NCI-H2029 (cell line): ENCODE data around the gene SESN2.
A peak's percentile ranks its signal among the peaks of the same experiment; 100 is the strongest.

ENCODE experiments used
- DNase-seq: peaks from one replicate; lab custom pipeline; 2025; lab: John Stamatoyannopoulos, UW

The SESN2 gene

GRCh38 chr1:28249013-28249865 lies 10.1 kb upstream of the SESN2 start:
- DNase-seq = peak; percentile 9

- no peak for DNase-seq
Measured at GRCh38 chr1:28249866-28250295, 9.4 kb upstream of the SESN2 start.

GRCh38 chr1:28256197-28256827 lies 3.0 kb upstream of the SESN2 start:
- DNase-seq = no peak

- no peak for DNase-seq
Measured at GRCh38 chr1:28257736-28258135, 1.6 kb upstream of the SESN2 start.

- no peak for DNase-seq
Measured at GRCh38 chr1:28258628-28259251, 578 bp upstream of the SESN2 start.

GRCh38 chr1:28259934-28260802 lies 850 bp downstream of the SESN2 start:
- DNase-seq = no peak

- no peak for DNase-seq
Measured at GRCh38 chr1:28260803-28261174, 1.5 kb downstream of the SESN2 start.

- DNase-seq = no peak
Measured at GRCh38 chr1:28264897-28265296, 5.6 kb downstream of the SESN2 start.

- DNase-seq = no peak
Measured at GRCh38 chr1:28265577-28265976, 6.3 kb downstream of the SESN2 start.

- DNase-seq = no peak
Measured at GRCh38 chr1:28266920-28267322, 7.6 kb downstream of the SESN2 start.

- DNase-seq = no peak
Measured at GRCh38 chr1:28267633-28268032, 8.3 kb downstream of the SESN2 start.

GRCh38 chr1:28269529-28269928 lies 10.2 kb downstream of the SESN2 start:
- DNase-seq = no peak

- DNase-seq = no peak
Measured at GRCh38 chr1:28272215-28272852, 13.0 kb downstream of the SESN2 start.

- no peak for DNase-seq
Measured at GRCh38 chr1:28273216-28273860, 14.0 kb downstream of the SESN2 start.

GRCh38 chr1:28278763-28279162 lies 19.4 kb downstream of the SESN2 start:
- no peak for DNase-seq

GRCh38 chr1:28279721-28280120 lies 20.4 kb downstream of the SESN2 start:
- DNase-seq = no peak

- DNase-seq = no peak
Measured at GRCh38 chr1:28280501-28280900, 21.2 kb downstream of the SESN2 start.

GRCh38 chr1:28280977-28281381 lies 21.7 kb downstream of the SESN2 start:
- DNase-seq = no peak

GRCh38 chr1:28281608-28282425 lies 22.5 kb downstream of the SESN2 start:
- DNase-seq = no peak
